Fibroblast of lung (primary cell): Measurements from ENCODE around the gene TMEM255B.
"Not testable (repeated sequence)": the region's sequence is repeated elsewhere in the genome, so short reads cannot be mapped to it uniquely, and the experiment has no call there.

Experiments used
- EZH2 ChIP-seq: IDR thresholded peaks from 2 replicates; pipeline ENCODE4 v1.5.1; 2012; ENCODE audit warnings: low read length, control low read depth, mild to moderate bottlenecking; ENCODE audit errors: missing control alignments
- TF ChIP-seq, protein P1 (sequence below), 2 donors: IDR thresholded peaks in 1 of 2; conservative IDR thresholded peaks in 1 of 2; 1 replicate in 1 of 2; 2 replicates in 1 of 2; pipeline ENCODE4 v1.5.1; 2011 to 2012; ENCODE audit warnings: low read length in 2 of 2, control low read depth in 1 of 2, inconsistent platforms in 1 of 2, low read depth in 1 of 2, mild to moderate bottlenecking in 1 of 2

- TF ChIP-seq, protein P1, sequence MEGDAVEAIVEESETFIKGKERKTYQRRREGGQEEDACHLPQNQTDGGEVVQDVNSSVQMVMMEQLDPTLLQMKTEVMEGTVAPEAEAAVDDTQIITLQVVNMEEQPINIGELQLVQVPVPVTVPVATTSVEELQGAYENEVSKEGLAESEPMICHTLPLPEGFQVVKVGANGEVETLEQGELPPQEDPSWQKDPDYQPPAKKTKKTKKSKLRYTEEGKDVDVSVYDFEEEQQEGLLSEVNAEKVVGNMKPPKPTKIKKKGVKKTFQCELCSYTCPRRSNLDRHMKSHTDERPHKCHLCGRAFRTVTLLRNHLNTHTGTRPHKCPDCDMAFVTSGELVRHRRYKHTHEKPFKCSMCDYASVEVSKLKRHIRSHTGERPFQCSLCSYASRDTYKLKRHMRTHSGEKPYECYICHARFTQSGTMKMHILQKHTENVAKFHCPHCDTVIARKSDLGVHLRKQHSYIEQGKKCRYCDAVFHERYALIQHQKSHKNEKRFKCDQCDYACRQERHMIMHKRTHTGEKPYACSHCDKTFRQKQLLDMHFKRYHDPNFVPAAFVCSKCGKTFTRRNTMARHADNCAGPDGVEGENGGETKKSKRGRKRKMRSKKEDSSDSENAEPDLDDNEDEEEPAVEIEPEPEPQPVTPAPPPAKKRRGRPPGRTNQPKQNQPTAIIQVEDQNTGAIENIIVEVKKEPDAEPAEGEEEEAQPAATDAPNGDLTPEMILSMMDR (conservative IDR thresholded peaks at IDR 0.05 in 1 of 2, IDR thresholded peaks at IDR 0.05 in 1 of 2; ENCODE audit: low read depth in 1 of 2, low read length in 2 of 2), result not testable (repeated sequence)
- not testable (repeated sequence) for TF ChIP-seq EZH2
These were observed 30.9 kb downstream of the TMEM255B start for GRCh38 chr13:113789931-113790330.
